Mammary microvascular endothelial cell (primary cell): ENCODE data around the gene DISP1. TPM values are rescaled to one million over a fixed set of nuclear protein-coding genes. Genes with fewer than 3 reads are reported as not detected.

Experiments
- total RNA-seq: library from RNA; depleted of rRNA; stranded (reverse); fragments of >200 nt; gene quantifications from 2 replicates; pipeline ENCODE4 v1.2.3, GENCODE V29; 2015

The DISP1 gene
- 1.1 TPM in 2 replicates for total RNA-seq

GRCh38 chr1:222814536-222815439 lies at the start of gene DISP1:
Gene DISP1, plus strand, starts transcription at chr1:222815039. Its CDS starts 127,785 bp downstream, at chr1:222942824.

Other genes starting within 250 kb of the DISP1 start
- gene TAF1A, start 225.1 kb upstream of the DISP1 start, total RNA-seq, result 4.4 and 7.9 TPM in 2 replicates
- 19.7 and 41.7 TPM in 2 replicates for gene MIA3, start 196.9 kb upstream of the DISP1 start, total RNA-seq
- 56.9 and 60.8 TPM in 2 replicates for gene AIDA, start 102.5 kb upstream of the DISP1 start, total RNA-seq
- gene BROX, start 102.5 kb upstream of the DISP1 start, total RNA-seq, result 41.5 and 48.9 TPM in 2 replicates
- not detected in 2 replicates for gene FAM177B, start 77.8 kb upstream of the DISP1 start, total RNA-seq